ENCODE measurements around the gene PARP15.
"Not testable (repeated sequence)": the region's sequence is repeated elsewhere in the genome, so short reads cannot be mapped to it uniquely, and the experiment has no call there.

Gene PARP15

DNA sequence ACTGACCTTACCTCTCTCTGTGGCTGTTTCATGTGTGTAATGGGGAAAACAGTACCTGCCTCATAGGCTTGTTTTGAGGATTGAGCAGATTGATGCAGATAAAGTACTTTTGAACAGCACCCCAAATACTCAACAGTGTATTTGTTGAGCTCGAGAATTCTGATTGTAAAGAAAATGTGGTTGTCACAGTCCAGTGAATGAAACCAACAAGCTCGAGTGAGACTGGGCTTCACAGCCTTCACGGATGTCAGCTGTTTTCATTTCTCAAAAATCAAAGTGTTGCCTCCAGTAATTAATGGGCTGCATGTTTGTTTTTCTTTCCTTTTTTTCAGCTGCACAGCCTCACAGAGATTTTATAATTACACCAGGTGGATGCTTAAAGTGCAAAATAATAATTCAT lies 43.7 kb downstream of the PARP15 start:
- peak; percentile 29 for DNase-seq

DNA sequence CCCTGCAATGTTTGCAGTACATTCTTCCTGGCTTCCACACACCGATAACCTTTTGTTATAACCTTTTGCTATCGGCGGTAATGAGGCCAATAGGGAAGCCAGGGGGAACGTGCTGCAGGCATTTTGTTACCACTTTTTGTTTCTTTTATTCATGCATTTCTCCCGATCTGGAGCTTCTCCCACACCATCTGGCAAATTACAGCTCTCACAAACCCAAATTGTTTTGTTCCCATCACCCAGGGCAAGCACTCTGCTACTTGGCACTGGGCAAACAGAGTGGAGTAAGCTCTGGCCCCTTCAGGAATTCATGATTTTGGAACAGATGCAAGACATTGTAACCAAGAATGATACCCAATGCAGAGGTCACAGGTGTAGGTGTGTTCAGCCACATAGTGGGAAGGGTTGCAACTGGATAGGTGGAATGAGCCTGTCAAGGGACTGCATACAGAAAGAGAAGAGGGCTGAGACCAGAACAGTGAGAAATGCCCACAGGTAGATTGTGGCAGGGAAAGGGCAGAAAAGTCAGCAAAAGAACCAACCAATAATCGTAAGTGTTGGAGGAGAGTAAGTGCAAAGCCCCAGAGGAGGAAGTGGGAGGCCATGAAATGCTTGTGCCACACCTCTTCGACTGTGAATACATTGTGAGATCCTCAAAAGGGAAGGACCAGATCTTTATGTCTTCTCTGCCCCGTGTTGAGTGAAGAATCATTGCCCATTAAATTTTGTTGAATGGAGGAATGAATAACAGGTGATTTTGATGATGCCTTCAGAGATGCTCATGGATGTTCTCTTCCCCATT lies 45.8 kb downstream of the PARP15 start:
- no peak for DNase-seq

DNA sequence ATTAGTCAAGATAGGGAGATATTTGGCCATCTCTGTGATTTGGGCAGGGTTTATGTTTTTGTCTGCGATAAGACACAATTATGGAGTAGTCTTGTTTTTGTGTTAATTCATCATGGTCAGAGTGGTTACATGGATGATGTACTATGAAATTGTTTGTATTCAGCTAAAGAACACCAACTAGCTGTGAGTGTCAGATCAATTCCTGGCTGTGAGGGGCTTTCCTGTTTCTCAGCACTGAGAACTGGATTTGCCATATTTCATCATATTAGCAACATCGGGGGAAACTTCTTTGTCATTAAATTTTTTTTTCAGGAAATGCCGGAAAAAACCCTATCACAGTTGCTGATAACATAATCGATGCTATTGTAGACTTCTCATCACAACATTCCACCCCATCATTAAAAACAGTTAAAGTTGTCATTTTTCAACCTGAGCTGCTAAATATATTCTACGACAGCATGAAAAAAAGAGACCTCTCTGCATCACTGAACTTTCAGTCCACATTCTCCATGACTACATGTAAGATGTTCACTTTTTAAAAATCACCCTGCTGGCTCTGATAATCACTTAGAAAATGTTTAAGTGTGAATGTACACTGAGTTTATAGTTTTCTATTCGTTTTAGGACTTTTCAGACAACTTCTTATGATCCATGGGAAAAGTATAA lies 49.2 kb downstream of the PARP15 start:
- DNase-seq, result no peak

DNA sequence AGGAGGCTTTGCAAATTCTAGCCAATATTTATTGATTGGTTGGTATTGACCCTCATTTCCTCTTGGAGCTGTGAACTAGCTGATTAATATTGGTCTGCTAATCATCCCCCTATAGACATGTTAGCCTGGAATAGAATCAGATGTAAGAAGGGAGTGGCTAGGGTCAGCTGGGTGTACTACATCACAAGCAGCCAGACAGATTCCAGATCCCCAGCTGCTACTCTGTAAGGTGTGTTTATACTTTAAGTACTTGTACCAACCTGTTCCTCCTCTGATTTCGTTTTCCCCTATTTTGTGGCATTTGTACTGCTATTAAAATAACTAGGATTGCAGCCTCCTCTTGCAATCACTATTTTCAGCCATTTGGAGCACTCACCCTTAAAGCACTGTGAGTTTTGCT lies 49.9 kb downstream of the PARP15 start:
- DNase-seq, result no peak

DNA sequence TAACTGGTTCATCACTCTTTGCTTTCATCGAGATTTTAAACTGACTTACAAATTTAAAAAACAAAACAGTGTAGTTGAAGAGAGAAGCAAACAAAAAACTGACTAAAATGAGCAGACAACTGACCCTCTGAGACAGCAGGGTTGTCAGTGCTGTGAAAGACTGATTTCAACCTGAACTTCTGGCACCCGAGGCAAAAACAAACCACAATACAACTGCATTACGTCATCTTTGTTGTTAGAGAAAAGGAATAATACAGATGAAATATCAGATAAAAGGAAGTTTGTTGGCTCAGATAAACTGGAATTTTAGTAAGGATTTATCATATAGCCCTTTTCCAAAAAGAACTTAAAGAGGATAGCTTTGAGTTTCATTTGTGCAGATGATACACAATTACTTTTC lies 51.1 kb downstream of the PARP15 start:
- no peak for DNase-seq

DNA sequence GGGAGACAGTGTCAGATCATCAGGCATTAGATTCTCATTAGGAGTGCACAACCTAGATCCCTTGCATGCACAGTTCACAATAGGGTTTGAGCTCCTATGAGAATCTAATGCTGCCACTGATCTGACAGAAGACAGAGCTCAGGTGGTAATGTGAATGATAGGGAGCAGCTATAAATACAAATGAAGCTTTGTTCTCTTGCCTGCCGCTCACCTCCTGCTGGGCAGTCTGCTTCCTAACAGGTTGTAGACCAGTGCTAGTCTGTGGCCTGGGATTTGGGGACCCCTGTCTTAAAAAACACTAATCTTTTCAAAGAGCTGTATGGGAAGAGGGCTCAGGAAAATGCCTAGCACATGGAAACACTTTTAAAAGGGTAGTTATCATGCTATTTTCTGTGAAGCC lies 52.3 kb downstream of the PARP15 start:
- DNase-seq, result no peak

DNA sequence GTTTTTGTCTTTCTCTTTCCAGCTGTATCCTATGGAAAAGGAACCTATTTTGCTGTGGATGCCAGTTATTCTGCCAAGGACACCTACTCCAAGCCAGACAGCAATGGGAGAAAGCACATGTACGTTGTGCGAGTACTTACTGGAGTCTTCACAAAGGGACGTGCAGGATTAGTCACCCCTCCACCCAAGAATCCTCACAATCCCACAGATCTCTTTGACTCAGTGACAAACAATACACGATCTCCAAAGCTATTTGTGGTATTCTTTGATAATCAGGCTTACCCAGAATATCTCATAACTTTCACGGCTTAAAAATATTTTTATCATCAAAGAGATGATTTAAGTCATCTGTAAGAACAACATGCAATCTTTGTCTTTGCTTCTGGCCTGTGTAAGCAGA lies 58.3 kb downstream of the PARP15 start:
- no peak for DNase-seq

DNA sequence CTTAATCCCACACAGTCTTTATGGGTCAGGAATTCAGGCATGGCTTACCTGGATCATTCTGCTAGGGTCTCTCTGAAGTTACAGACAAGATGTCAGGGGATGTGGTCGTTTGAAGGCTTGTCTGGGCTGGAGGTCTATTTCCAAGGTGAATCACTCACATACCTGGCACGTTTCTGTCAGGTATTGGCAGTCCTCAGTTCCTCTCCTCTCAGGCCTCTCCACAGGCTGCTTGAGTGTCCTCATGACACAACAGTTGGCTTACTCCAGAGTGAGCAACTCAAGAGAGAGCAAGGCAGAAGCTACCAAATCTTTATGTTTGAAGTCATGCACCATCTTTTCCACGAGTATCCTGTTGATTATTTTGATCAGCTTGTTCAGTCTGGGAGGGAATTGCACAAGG lies 59.2 kb downstream of the PARP15 start:
- DNase-seq, result no peak

DNA sequence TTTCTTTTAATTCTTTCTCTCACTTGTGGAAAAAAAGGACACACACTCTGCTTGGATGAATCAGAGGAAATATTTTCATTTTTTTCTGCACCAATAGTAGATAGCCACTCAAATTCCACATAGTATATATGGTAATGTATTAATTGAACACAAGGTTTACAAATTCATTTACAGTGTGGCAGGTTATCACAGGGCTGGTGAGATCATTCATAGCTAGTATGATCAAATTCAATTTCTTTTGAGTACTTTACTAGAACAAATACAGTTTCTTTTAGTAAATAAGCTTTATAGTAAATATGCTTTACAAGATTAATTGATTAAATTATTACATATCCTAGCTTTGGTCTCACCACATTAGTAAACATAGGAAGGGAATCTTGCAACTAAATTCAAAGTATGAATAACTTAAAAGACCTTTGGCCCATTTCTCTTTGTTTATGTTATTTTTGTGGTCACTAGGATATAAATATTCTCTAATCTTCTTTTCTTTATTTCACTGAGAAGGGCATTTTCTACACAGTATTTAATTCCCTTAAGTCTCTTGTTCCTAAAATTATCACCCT lies 63.1 kb downstream of the PARP15 start:
- DNase-seq, result no peak

DNA sequence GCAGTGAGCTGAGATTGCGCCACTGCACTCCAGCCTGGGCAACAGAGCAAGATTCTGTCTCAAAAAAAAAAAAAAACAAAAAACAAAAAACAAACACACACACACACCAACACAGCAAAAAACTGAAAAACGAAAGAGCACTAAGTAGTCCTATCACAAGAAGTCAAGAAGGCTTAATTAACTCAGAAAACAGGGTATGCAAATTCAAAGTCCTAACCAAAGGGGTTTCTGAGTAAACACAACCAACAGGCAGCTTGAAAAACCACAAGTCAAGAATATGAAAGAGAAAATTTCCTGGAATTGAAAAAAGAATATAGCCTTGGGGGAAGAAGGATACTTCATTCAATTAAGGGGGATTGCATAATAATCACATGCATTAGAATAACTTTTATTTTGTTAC lies 65.5 kb downstream of the PARP15 start:
- no peak for DNase-seq

DNA sequence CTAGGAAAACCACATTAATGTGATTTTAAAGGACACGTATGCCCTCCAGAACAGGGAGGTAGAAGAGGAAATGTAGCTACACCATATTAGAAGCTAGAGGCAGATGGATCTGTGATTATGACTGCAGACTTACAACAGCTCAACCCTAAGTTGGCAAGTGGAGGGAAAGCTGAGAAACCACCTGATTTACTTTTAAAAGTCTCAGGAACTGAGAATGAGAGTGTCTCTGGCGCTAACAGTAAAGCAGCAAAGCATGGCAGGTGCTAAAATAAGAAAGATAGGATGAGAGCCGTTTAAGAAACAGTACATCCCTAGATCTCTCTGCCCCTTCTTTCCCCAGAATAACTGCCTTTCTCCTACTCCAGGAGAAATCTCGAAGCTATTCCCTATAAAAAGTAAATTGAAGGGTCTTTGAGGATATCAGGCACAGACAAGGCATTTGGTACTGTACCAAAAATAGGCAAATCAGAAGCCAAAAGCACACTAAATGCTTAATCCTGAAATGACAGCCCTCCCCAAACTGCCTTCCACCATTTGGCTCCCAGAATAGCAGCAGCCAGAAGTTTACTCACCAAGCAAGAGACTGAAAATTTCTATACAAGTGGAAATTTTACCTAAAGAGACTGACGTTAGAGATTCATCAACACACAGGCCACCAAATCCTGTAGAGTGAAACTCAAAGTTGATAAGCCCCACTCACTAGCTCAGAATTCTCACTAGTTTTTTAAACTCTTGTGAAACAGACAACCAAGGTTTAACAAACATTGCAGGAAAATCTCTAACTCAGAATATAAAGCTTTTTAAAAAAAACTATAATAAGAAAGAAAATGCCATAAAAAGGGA lies 68.9 kb downstream of the PARP15 start:
- no peak for DNase-seq

DNA sequence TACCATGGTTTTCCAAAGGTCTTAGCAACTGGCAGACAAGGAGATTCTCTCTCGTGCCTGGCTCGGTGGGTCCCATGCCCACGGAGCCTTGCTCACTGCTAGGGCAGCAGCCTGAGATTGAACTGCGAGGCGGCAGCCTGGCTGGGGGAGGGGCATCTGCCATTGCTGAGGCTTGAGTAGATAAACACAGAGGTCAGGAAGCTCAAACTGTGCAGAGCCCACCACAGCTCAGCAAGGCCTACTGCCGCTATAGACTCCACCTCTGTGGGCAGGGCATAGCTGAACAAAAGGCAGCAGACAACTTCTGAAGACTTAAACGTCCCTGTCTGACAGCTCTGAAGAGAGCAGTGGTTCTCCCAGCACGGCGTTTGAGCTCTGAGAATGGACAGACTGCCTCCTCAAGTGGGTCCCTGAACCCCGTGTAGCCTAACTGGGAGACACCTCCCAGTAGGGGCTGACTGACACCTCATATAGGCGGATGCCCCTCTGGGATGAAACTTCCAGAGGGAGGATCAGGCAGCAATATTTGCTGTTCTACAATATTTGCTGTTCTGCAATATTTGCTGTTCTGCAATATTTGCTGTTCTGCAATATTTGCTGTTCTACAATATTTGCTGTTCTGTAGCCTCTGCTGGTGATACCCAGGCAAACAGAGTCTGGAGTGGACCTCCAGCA lies 73.9 kb downstream of the PARP15 start:
- not testable (repeated sequence) for DNase-seq

DNA sequence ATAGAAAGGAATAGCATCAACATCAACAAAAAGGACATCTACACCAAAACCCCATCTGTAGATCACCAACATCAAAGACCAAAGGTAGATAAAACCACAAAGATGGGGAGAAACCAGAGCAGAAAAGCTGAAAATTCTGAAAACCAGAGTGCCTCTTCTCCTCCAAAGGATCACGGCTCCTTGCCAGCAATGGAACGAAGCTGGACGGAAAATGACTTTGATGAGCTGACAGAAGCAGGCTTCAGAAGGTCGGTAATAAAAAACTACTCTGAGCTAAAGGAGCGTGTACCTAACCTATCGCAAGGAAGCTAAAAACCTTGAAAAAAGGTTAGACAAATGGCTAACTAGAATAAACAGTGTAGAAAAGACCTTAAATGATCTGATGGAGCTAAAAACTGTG lies 74.5 kb downstream of the PARP15 start:
- DNase-seq, result not testable (repeated sequence)

DNA sequence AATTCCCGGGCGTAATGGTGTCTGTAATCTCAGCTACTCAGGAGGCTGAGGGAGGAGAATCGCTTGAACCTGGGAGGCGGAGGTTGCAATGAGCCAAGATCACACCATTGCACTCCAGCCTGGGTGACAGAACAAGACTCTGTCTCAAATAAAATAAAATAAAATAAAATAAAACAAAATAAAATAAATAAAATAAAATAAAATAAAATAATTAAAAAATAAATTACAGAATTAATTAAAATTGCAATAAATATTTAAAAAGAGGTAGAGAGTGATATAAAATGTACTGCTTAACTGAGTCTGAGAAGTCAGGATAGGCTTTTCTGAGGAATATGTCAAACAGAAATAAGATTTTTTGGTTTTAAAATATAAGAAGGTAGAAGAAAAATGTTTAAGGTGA lies 80.9 kb downstream of the PARP15 start:
- DNase-seq, result not testable (repeated sequence)

DNA sequence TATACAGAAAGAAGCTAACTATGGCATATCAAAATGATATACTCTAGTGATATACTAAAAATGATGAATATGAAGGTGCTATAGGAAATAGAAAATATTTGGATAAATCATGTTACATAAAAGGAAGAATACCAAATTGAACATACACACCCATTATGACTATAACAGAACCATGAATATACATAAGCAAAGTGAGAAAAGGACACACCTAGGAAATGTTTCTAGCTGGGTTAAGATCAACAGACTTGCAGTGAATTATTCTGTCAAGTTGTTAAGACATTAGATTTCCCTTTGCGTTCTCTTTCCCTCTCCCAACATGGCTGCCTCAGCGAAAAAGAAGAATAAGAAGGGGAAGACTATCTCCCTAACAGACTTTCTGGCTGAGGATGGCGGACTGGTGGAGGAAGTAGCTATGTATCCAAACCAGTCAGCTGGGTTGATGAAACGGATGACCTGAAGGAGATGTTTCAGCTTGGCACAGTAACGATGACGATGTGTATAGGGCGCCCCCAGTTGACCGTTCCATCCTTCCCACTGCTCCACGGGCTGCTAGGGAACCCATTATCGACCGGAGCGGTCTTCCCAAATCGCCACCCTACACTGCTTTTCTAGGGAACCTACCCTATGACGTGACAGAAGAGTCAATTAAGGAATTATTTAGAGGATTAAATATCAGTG lies 83.0 kb downstream of the PARP15 start:
- no peak for DNase-seq

DNA sequence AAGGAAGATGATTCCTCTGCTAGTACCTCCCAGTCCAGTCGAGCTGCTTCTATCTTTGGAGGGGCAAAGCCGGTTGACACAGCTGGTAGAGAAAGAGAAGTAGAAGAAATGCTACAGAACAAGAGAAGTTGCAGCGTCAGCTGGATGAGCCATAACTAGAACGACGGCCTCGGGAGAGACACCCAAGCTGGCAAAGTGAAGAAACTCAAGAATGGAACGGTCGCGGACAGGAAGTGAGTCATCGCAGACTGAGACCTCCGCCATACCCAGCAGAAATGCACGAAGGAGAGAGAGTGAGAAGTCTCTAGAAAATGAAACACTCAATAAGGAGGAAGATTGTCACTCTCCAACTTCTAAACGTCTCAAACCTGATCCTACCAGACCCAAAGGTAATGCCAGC lies 84.2 kb downstream of the PARP15 start:
- no peak for DNase-seq

DNA sequence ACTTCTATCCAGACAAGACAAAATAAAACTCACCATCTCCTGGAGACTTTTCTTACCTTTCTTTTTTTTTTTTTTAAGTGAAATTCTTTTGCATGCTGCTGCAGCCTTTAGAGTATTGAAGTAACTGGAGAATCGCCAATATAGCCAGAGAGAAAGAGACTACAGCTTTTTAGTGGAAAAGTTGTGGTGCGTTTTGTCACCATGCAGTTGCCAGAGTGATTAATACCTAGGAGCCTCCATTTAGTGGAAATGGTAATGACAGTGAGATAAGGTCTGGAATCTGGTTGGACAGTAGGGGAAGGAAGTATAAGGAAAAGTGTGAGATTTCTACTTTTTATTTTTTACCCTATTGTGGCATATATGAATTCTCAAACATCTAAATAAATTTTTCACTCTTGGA lies 85.1 kb downstream of the PARP15 start:
- DNase-seq, result no peak

DNA sequence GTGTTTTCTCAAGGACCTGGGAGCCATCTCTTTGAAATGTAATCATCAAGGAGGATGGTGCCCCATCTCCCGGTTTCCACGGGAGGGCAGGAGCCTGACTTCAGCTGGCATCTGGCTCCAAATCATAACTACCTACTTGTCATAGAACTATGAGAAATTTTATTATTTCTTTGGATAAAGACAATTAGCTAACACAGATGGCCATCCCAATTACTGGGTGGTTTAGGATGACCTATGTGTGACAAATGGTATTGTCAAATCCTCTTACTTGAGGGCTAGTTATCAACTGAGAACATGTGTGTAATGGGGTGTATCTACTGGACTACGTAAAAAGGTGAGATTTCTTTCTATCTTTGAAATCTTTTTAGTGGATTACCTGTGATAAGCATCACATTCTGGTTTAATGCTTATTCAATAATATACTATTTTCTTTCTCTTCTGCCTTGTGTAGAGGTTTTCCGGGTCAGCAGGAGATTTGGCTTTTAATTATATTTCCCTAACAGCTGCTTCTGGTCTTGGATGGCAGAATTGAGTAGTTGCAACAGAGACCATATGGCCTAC lies 87.9 kb downstream of the PARP15 start:
- no peak for DNase-seq

DNA sequence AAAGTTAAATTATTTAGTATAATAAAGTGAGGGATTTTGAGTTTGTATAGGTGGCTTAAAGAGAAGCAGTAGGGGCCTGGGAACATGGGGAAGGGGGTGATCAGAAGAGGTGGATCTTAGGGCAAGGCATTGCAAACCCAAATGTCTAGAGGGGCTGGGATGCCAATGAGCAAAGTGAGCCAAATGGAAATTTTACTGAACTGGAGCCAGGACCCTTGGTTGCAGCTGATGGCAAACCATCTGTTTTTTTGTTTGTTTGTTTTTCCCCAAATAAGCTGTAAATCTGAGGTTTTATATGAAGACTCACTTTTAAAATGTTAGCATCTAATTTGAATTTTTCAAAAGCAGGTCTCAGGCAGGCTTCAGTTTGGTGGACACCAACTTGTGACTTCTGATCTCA lies 88.4 kb downstream of the PARP15 start:
- DNase-seq, result no peak

DNA sequence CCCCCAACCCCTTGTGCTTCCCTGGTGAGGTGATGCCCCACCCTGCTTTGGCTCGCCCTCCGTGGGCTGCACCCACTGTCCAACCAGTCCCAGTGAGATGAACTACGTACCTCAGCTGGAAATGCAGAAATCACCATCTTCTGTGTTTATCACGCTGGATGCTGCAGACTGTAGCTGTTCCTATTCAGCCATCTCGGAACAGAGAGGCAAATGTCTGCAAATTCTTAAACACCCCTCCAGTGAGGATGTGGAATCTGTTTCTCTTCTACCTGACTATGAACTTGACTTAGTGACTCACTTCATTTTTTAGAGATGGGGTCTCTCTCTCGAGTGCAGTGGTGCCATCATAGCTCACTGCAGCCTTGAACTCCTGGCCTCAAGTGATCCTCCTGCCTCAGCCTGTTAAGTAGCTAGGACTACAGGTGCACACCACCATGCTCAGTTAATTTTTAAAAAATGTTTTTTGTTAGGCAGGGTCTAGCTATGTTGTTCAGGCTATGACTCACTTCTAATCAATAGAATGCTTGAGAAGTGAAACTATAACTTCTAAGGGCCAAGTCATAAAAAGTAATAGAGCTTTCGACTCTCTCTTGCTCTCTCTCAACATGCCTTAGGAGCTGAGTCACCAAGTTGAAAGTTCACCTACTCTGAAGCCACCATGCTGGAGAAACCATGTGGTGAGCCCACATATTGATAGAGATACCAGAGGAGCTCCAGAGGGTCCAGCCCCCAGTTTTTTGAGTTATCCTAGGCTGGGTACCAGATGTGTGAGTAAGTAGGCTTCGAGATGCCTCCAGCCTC lies 91.7 kb downstream of the PARP15 start:
- DNase-seq, result no peak

DNA sequence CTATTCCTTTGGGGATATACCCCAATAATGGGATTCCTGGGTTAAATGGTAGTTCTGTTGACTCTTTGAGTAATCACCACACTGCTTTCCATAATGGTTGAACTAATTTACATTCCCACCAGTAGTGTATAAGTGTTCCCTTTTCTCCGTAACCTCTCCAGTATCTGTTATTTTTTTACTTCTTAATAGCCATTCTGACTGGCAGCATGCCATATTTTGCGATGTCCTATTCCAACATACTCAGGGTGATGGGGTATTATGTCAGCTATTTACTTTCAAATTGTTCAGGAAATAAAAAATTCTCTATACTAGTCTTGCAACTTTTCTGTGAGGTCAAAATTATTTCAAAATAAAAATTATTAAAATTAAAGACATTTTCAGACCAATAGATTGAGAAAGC lies 94.1 kb downstream of the PARP15 start:
- DNase-seq, result peak; percentile 31

All from NCI-H1105 (cell line).